ENCODE data around the gene TXNRD3.

GRCh38 chr3:126678693-126679317 lies 23.9 kb upstream of the TXNRD3 start:
- TF ChIP-seq CTCF (conservative IDR thresholded peaks at IDR 0.05; ENCODE audit: low read length) (no peak), EZH2phosphoT487 (IDR thresholded peaks at IDR 0.05; ENCODE audit: borderline replicate concordance, low read depth, low read length) (no peak)
